ENCODE data around the gene ADAMTS12. TPM values are rescaled to one million over a fixed set of nuclear protein-coding genes. Genes with fewer than 3 reads are reported as not detected.

Gene ADAMTS12
- total and polyA plus RNA-seq, 9 of the 15 experiments (the other 6 are each of a cell fraction or from before 2014, with no cell fraction given): 0.11 TPM; not detected in 8

DNA sequence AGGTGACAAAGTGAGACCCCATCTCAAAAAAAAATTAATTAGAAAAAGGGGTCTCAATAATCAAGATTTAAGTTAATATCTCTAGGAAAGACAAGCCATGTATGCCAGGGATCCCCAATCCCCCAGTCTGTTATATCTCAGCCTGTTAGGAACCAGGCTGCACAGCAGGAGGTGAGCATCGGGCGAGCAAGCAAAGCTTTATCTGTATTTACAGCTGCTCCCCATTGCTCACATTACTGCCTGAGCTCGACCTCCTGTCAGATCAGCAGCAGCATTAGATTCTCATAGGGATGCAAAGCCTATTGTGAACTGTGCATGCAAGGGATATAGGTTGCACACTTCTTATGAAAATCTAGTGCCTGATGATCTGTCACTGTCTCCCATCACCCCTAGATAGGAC lies 334.2 kb downstream of the ADAMTS12 start (continued):
- TF ChIP-seq, protein P1, sequence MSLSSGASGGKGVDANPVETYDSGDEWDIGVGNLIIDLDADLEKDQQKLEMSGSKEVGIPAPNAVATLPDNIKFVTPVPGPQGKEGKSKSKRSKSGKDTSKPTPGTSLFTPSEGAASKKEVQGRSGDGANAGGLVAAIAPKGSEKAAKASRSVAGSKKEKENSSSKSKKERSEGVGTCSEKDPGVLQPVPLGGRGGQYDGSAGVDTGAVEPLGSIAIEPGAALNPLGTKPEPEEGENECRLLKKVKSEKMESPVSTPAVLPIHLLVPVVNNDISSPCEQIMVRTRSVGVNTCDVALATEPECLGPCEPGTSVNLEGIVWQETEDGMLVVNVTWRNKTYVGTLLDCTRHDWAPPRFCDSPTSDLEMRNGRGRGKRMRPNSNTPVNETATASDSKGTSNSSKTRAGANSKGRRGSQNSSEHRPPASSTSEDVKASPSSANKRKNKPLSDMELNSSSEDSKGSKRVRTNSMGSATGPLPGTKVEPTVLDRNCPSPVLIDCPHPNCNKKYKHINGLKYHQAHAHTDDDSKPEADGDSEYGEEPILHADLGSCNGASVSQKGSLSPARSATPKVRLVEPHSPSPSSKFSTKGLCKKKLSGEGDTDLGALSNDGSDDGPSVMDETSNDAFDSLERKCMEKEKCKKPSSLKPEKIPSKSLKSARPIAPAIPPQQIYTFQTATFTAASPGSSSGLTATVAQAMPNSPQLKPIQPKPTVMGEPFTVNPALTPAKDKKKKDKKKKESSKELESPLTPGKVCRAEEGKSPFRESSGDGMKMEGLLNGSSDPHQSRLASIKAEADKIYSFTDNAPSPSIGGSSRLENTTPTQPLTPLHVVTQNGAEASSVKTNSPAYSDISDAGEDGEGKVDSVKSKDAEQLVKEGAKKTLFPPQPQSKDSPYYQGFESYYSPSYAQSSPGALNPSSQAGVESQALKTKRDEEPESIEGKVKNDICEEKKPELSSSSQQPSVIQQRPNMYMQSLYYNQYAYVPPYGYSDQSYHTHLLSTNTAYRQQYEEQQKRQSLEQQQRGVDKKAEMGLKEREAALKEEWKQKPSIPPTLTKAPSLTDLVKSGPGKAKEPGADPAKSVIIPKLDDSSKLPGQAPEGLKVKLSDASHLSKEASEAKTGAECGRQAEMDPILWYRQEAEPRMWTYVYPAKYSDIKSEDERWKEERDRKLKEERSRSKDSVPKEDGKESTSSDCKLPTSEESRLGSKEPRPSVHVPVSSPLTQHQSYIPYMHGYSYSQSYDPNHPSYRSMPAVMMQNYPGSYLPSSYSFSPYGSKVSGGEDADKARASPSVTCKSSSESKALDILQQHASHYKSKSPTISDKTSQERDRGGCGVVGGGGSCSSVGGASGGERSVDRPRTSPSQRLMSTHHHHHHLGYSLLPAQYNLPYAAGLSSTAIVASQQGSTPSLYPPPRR (CRISPR knock-in tag; IDR thresholded peaks at IDR 0.05; ENCODE audit: borderline replicate concordance): no peak
- peak; percentile 56; the same call in 1 of the 2 replicates for TF ChIP-seq NCOR1 (IDR thresholded peaks at IDR 0.05)
- TF ChIP-seq RBM17 (IDR thresholded peaks at IDR 0.05; ENCODE audit: borderline replicate concordance, low read depth, low read length): no peak
- no peak for TF ChIP-seq FOXJ3 (CRISPR knock-in tag; IDR thresholded peaks at IDR 0.05)
- TF ChIP-seq, protein P2, sequence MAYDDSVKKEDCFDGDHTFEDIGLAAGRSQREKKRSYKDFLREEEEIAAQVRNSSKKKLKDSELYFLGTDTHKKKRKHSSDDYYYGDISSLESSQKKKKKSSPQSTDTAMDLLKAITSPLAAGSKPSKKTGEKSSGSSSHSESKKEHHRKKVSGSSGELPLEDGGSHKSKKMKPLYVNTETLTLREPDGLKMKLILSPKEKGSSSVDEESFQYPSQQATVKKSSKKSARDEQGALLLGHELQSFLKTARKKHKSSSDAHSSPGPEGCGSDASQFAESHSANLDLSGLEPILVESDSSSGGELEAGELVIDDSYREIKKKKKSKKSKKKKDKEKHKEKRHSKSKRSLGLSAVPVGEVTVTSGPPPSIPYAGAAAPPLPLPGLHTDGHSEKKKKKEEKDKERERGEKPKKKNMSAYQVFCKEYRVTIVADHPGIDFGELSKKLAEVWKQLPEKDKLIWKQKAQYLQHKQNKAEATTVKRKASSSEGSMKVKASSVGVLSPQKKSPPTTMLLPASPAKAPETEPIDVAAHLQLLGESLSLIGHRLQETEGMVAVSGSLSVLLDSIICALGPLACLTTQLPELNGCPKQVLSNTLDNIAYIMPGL (CRISPR knock-in tag; IDR thresholded peaks at IDR 0.05): no peak
- TF ChIP-seq, protein P3, sequence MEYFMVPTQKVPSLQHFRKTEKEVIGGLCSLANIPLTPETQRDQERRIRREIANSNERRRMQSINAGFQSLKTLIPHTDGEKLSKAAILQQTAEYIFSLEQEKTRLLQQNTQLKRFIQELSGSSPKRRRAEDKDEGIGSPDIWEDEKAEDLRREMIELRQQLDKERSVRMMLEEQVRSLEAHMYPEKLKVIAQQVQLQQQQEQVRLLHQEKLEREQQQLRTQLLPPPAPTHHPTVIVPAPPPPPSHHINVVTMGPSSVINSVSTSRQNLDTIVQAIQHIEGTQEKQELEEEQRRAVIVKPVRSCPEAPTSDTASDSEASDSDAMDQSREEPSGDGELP (CRISPR knock-in tag; IDR thresholded peaks at IDR 0.05; ENCODE audit: borderline replicate concordance): 0 out of 2 replicates have a peak, but pooled peaks have one; percentile 12
- no peak for TF ChIP-seq MAFK (IDR thresholded peaks at IDR 0.05; ENCODE audit: low read length)
- no peak for TF ChIP-seq TCFL5 (CRISPR knock-in tag; conservative IDR thresholded peaks at IDR 0.05)
- TF ChIP-seq STAT5A (IDR thresholded peaks at IDR 0.05; ENCODE audit: borderline replicate concordance, low read length): peak; percentile 52; the same call in 1 of the 2 replicates
- no peak for TF ChIP-seq NFATC3 (IDR thresholded peaks at IDR 0.05)
- TF ChIP-seq, protein P4, sequence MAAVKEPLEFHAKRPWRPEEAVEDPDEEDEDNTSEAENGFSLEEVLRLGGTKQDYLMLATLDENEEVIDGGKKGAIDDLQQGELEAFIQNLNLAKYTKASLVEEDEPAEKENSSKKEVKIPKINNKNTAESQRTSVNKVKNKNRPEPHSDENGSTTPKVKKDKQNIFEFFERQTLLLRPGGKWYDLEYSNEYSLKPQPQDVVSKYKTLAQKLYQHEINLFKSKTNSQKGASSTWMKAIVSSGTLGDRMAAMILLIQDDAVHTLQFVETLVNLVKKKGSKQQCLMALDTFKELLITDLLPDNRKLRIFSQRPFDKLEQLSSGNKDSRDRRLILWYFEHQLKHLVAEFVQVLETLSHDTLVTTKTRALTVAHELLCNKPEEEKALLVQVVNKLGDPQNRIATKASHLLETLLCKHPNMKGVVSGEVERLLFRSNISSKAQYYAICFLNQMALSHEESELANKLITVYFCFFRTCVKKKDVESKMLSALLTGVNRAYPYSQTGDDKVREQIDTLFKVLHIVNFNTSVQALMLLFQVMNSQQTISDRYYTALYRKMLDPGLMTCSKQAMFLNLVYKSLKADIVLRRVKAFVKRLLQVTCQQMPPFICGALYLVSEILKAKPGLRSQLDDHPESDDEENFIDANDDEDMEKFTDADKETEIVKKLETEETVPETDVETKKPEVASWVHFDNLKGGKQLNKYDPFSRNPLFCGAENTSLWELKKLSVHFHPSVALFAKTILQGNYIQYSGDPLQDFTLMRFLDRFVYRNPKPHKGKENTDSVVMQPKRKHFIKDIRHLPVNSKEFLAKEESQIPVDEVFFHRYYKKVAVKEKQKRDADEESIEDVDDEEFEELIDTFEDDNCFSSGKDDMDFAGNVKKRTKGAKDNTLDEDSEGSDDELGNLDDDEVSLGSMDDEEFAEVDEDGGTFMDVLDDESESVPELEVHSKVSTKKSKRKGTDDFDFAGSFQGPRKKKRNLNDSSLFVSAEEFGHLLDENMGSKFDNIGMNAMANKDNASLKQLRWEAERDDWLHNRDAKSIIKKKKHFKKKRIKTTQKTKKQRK (IDR thresholded peaks at IDR 0.05; ENCODE audit: borderline replicate concordance, low read depth, low read length): no peak
- TF ChIP-seq, protein P5, sequence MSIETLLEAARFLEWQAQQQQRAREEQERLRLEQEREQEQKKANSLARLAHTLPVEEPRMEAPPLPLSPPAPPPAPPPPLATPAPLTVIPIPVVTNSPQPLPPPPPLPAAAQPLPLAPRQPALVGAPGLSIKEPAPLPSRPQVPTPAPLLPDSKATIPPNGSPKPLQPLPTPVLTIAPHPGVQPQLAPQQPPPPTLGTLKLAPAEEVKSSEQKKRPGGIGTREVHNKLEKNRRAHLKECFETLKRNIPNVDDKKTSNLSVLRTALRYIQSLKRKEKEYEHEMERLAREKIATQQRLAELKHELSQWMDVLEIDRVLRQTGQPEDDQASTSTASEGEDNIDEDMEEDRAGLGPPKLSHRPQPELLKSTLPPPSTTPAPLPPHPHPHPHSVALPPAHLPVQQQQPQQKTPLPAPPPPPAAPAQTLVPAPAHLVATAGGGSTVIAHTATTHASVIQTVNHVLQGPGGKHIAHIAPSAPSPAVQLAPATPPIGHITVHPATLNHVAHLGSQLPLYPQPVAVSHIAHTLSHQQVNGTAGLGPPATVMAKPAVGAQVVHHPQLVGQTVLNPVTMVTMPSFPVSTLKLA (conservative IDR thresholded peaks at IDR 0.05): no peak
- TF ChIP-seq ZFP36 (IDR thresholded peaks at IDR 0.05; ENCODE audit: low read depth, low read length, partially characterized antibody): no peak
- TF ChIP-seq CSDE1 (IDR thresholded peaks at IDR 0.05): no peak
- peak; percentile 72 for TF ChIP-seq TAL1 (IDR thresholded peaks at IDR 0.05)
- TF ChIP-seq POLR2AphosphoS5 (IDR thresholded peaks at IDR 0.05; ENCODE audit: control insufficient read depth, insufficient read depth, low read depth, low read length): peak; percentile 66; the same call in 1 of the 2 replicates
